RWPE1 (cell line): ENCODE results near the gene MTURN.
A peak's percentile ranks its signal among the peaks of the same experiment; 100 is the strongest.

Source experiments
- CTCF ChIA-PET: fragments of 350-600 bp; sonication (Branson Sonifier 250); formaldehyde crosslinking; extraction: SDS; loops from one replicate; lab custom pipeline; 2021; lab: Yijun Ruan, JAX
- POLR2A ChIA-PET: fragments of 400-600 bp; formaldehyde crosslinking; extraction: SDS; loops from one replicate; lab custom pipeline; 2020; ENCODE audit warnings: antibody characterized with exemption; ENCODE audit not compliant: low non-redundant PET; lab: Yijun Ruan, JAX
- DNase-seq: peaks from one replicate; pipeline ENCODE4 v3.0.0; 2012; ENCODE audit warnings: low spot score
- H3K27ac ChIP-seq: fragments of 450-650 bp; 2 replicates; pipeline ENCODE4 v1.5.1; 2017
- CTCF ChIP-seq: fragments of 450-650 bp; conservative IDR thresholded peaks from 2 replicates; pipeline ENCODE4 v1.5.1; 2017; ENCODE audit warnings: low read depth, mild to moderate bottlenecking

Gene MTURN

GRCh38 chr7:30135301-30136116 is 723 bp downstream of the MTURN start:
- H3K27ac ChIP-seq: peak overlapping the region; percentile 91
- TF ChIP-seq CTCF: no peak
- peak; percentile 57 for DNase-seq
- POLR2A ChIA-PET: interaction anchor here (0.6 kb wide), 1 partner anchor 31 kb away, joined by 6 read pairs; no protein-coding TSS in a partner anchor
- CTCF ChIA-PET: interaction anchor here (0.7 to 1.8 kb wide), 3 partner anchors 33 to 140 kb away, joined by 3 to 5 read pairs (median 4); no protein-coding TSS in a partner anchor

- DNase-seq: peak; percentile 40
- ChIA-PET POLR2A (interaction anchor here (0.6 kb wide), 1 partner anchor 32 kb away, joined by 6 read pairs; no protein-coding TSS in a partner anchor), CTCF (interaction anchor here (0.5 kb wide), 1 partner anchor 213 kb away, joined by 3 read pairs; no protein-coding TSS in a partner anchor)
- peak overlapping the region; percentile 91 for H3K27ac ChIP-seq
- no peak for TF ChIP-seq CTCF
These were observed 1.4 kb downstream of the MTURN start for GRCh38 chr7:30136117-30136731.

GRCh38 chr7:30136743-30137485 is 2.1 kb downstream of the MTURN start:
- ChIA-PET POLR2A (no interaction called here), CTCF (interaction anchor here (0.5 kb wide), 1 partner anchor 213 kb away, joined by 3 read pairs; no protein-coding TSS in a partner anchor)
- TF ChIP-seq CTCF: no peak
- H3K27ac ChIP-seq: peak overlapping the region; percentile 91
- DNase-seq: no peak

- no peak for DNase-seq
- CTCF ChIA-PET: interaction anchor here (0.7 kb wide), 1 partner anchor 93 kb away, joined by 4 read pairs; no protein-coding TSS in a partner anchor
- H3K27ac ChIP-seq: peak overlapping the region; percentile 37
- POLR2A ChIA-PET: no interaction called here
- TF ChIP-seq CTCF: no peak
These were observed 5.1 kb downstream of the MTURN start for GRCh38 chr7:30139836-30140384.

GRCh38 chr7:30140456-30140855 is 5.7 kb downstream of the MTURN start:
- no peak overlapping the region for H3K27ac ChIP-seq
- DNase-seq: no peak
- POLR2A ChIA-PET: no interaction called here
- CTCF ChIA-PET: no interaction called here
- TF ChIP-seq CTCF: no peak
